HG03280 (cell line): ENCODE measurements around the gene CHAT.

ENCODE experiments used
- ATAC-seq: cut with Tn5 transposase; IDR thresholded peaks from one replicate; pipeline ENCODE4 v1.9.1; 2021; ENCODE audit warnings: mild to moderate bottlenecking, moderate library complexity; ENCODE audit not compliant: unreplicated experiment

The CHAT gene

GRCh38 chr10:49596836-49597235 is 17.0 kb upstream of the CHAT start:
- ATAC-seq, result no peak

- no peak for ATAC-seq
Measured at GRCh38 chr10:49597426-49598163, 16.2 kb upstream of the CHAT start.

GRCh38 chr10:49598164-49598856 is 15.5 kb upstream of the CHAT start:
- ATAC-seq, result no peak

- ATAC-seq, result no peak
Measured at GRCh38 chr10:49598986-49599385, 14.9 kb upstream of the CHAT start.

GRCh38 chr10:49599546-49599945 is 14.3 kb upstream of the CHAT start:
- ATAC-seq, result no peak

- no peak for ATAC-seq
Measured at GRCh38 chr10:49600046-49600445, 13.8 kb upstream of the CHAT start.

GRCh38 chr10:49600781-49601400 is 12.9 kb upstream of the CHAT start:
- no peak for ATAC-seq

- ATAC-seq, result no peak
Measured at GRCh38 chr10:49601857-49602256, 12.0 kb upstream of the CHAT start.

GRCh38 chr10:49602380-49603023 is 11.3 kb upstream of the CHAT start:
- no peak for ATAC-seq

- ATAC-seq, result no peak
Measured at GRCh38 chr10:49605216-49605938, 8.5 kb upstream of the CHAT start.

GRCh38 chr10:49605939-49606509 is 7.8 kb upstream of the CHAT start:
- no peak for ATAC-seq

- peak; percentile 77 for ATAC-seq
Measured at GRCh38 chr10:49606981-49607535, 6.8 kb upstream of the CHAT start.

GRCh38 chr10:49608166-49609005 is 5.5 kb upstream of the CHAT start:
- no peak for ATAC-seq

- ATAC-seq, result no peak
Measured at GRCh38 chr10:49609006-49609282, 4.9 kb upstream of the CHAT start.

GRCh38 chr10:49609283-49610113 is 4.3 kb upstream of the CHAT start:
- ATAC-seq, result no peak

GRCh38 chr10:49610114-49610457 is 3.8 kb upstream of the CHAT start, which contains the start of gene SLC18A3:
Gene SLC18A3 (plus strand): TSS chr10:49610310. CDS start chr10:49610741, 431 bp downstream.
- ATAC-seq, result no peak

GRCh38 chr10:49610458-49611165 is 3.2 kb upstream of the CHAT start:
- no peak for ATAC-seq

GRCh38 chr10:49611166-49611815 is 2.5 kb upstream of the CHAT start:
- ATAC-seq, result no peak
